Astrocyte of the spinal cord (primary cell): ENCODE results near the gene ABHD1.

ENCODE experiments used
- DNase-seq: peaks from one replicate; pipeline ENCODE4 v3.0.0; 2011; ENCODE audit warnings: low read depth, low spot score
- H3K4me3 ChIP-seq: 2 replicates; pipeline ENCODE4 v1.5.1; 2011; ENCODE audit warnings: low read depth, mild to moderate bottlenecking, low read length, moderate library complexity
- in situ Hi-C: cut with HindIII; loops from 2 replicates; pipeline ENCODE4 v1.10.0; 2017; ENCODE audit warnings: low sequenced_read_pairs
- TF ChIP-seq, protein P1 (sequence below): IDR thresholded peaks from 2 replicates; pipeline ENCODE4 v1.5.1; 2012; ENCODE audit warnings: low read depth, mild to moderate bottlenecking, low read length, inconsistent platforms

The ABHD1 gene

DNA sequence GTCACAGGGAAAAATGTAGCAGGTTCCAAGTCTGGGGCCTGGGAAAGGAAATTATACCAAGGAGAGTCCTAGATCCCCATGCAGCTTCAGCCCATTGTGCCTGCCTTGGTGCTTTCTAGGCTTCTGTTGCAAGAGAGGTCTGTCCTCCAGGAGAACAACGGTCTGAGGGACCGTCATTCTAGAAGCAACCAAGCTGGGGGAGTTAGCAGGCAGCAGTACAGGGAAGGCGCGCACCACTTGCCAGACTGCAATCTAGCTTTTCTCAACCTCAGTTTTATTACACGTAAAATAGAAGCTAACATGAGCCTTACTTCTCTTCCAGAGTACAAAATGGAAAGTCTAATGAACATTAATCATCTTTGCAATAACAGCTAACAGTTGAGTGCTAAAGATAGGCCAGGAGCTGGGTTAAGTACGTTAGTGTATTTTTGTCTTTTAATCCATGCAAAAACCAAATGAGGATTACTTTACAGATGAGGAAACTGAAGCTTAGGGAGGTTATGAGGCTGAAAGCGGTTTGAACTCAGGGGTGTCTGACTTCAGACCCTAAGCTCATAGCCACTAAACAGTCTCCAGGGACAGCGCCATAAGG is 27.1 kb downstream of the ABHD1 start:
- in situ Hi-C loops: no loop called here
- no peak for DNase-seq
- no peak overlapping the region for H3K4me3 ChIP-seq
- TF ChIP-seq, protein P1, sequence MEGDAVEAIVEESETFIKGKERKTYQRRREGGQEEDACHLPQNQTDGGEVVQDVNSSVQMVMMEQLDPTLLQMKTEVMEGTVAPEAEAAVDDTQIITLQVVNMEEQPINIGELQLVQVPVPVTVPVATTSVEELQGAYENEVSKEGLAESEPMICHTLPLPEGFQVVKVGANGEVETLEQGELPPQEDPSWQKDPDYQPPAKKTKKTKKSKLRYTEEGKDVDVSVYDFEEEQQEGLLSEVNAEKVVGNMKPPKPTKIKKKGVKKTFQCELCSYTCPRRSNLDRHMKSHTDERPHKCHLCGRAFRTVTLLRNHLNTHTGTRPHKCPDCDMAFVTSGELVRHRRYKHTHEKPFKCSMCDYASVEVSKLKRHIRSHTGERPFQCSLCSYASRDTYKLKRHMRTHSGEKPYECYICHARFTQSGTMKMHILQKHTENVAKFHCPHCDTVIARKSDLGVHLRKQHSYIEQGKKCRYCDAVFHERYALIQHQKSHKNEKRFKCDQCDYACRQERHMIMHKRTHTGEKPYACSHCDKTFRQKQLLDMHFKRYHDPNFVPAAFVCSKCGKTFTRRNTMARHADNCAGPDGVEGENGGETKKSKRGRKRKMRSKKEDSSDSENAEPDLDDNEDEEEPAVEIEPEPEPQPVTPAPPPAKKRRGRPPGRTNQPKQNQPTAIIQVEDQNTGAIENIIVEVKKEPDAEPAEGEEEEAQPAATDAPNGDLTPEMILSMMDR: no peak

GRCh38 chr2:27152102-27152795 is 28.6 kb downstream of the ABHD1 start:
- TF ChIP-seq, protein P1: no peak
- in situ Hi-C loops: no loop called here
- DNase-seq: no peak
- H3K4me3 ChIP-seq: no peak overlapping the region

GRCh38 chr2:27152796-27153464 is 29.3 kb downstream of the ABHD1 start:
- no peak for DNase-seq
- TF ChIP-seq, protein P1: no peak
- no peak overlapping the region for H3K4me3 ChIP-seq
- in situ Hi-C loops: no loop called here

DNA sequence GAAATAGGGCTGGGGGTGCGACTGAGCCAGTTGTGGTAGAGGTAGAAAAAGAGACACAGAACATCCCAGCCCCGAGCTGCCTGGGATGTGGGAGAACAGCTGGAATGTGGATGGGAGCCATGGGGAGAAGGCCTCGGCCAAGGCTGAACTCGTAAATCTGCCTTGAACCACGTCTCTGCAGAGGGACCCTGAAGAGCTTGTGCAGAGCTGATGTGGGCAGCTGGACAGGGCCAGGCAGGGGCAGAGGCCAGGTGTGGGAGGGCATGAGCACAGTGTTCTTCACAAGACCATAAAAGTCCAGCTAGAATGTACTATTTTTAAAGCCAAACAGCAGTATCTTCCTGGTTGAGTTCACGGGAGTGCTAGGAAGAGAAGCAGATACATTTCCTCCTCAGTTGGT is 30.9 kb downstream of the ABHD1 start:
- in situ Hi-C loops: no loop called here
- no peak for DNase-seq
- TF ChIP-seq, protein P1: no peak
- H3K4me3 ChIP-seq: no peak overlapping the region

DNA sequence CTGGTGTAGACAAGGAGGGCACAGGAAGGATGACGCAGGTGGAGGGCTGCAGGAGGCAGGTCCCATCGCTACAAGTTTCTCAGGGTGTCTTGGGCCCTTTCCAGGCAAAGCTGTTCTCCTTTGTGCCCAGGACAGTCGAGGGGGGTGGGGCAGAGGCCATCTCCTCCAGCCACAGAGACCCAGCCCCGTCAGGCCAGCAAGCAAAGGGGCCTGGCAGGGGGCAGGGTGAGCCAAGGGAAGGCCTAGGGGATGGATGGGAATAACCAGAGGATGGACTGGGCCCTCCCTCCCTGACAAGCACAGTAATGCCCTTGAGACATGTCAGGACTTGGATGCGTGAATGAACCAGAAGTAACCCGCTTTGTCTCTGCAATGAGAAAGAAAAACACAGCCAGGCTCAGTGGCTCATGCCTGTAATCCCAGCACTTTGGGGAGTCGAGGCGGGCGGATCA is 31.5 kb downstream of the ABHD1 start:
- TF ChIP-seq, protein P1: no peak
- in situ Hi-C loops: no loop called here
- no peak overlapping the region for H3K4me3 ChIP-seq
- no peak for DNase-seq

GRCh38 chr2:27158468-27158867 is 34.9 kb downstream of the ABHD1 start:
- DNase-seq: no peak
- in situ Hi-C loops: no loop called here
- H3K4me3 ChIP-seq: no peak overlapping the region
- TF ChIP-seq, protein P1: no peak
